Gastroesophageal sphincter (tissue), 4 donors: Measurements from ENCODE around the gene ILK. TPM values are rescaled to one million over a fixed set of nuclear protein-coding genes. Genes with fewer than 3 reads are reported as not detected.

Source experiments
- ATAC-seq: fragments of 150-250 bp; one replicate; pipeline ENCODE4 v1.9.1; 2016; ENCODE audit warnings: mild to moderate bottlenecking, moderate library complexity
- H3K27ac ChIP-seq, 4 donors: fragments of 200-600 bp; sonication (generic) in 3 of 4; 1 replicate in 3 of 4; 2 replicates in 1 of 4; pipeline ENCODE4 v1.5.1; 2016 to 2019
- H3K27me3 ChIP-seq: fragments of 200-600 bp; sonication (generic); one replicate; pipeline ENCODE4 v1.5.1; 2019
- H3K36me3 ChIP-seq, 2 donors: fragments of 200-600 bp; sonication (generic); one replicate each; pipeline ENCODE4 v1.5.1; 2019; ENCODE audit warnings: control low read depth in 1 of 2
- H3K4me1 ChIP-seq, 3 donors: fragments of 200-600 bp; sonication (generic); 1 replicate in 2 of 3; 2 replicates in 1 of 3; pipeline ENCODE4 v1.5.1; 2016 to 2019; ENCODE audit warnings: control low read depth in 2 of 3
- H3K4me3 ChIP-seq, 2 donors: fragments of 200-600 bp; sonication (generic); one replicate each; pipeline ENCODE4 v1.5.1; 2019; ENCODE audit warnings: mild to moderate bottlenecking in 1 of 2, moderate library complexity in 1 of 2
- H3K9me3 ChIP-seq, 3 donors: fragments of 200-600 bp; sonication (generic); one replicate each; pipeline ENCODE4 v1.5.1; 2017 to 2019; ENCODE audit warnings: control low read depth in 2 of 3
- CTCF ChIP-seq, 4 experiments: fragments of 200-600 bp in 2 of 4; fragments of 450-650 bp in 2 of 4; sonication (generic) in 1 of 4; IDR thresholded peaks; one replicate each; pipeline ENCODE4 v1.5.1; 2017 to 2019; ENCODE audit warnings: antibody characterized with exemption in 4 of 4, mild to moderate bottlenecking in 2 of 4, moderate library complexity in 2 of 4
- EP300 ChIP-seq: sonication (generic); formaldehyde crosslinking; IDR thresholded peaks from one replicate; pipeline ENCODE4 v1.6.1; 2017; ENCODE audit warnings: antibody characterized with exemption, mild to moderate bottlenecking
- POLR2A ChIP-seq, 2 donors: fragments of 450-650 bp; IDR thresholded peaks; one replicate each; pipeline ENCODE4 v1.6.1; 2017; ENCODE audit warnings: antibody characterized with exemption in 2 of 2, mild to moderate bottlenecking in 2 of 2, moderate library complexity in 1 of 2
- POLR2AphosphoS5 ChIP-seq: sonication (generic); formaldehyde crosslinking; IDR thresholded peaks from one replicate; pipeline ENCODE4 v1.6.1; 2017; ENCODE audit warnings: antibody characterized with exemption
- WGBS, 2 donors: methylation state at CpG; one replicate each; pipeline ENCODE4 v1.1.5; 2018; ENCODE audit warnings: low coverage in 1 of 2; 5-methylcytosine and 5-hydroxymethylcytosine counted together
- total RNA-seq, 4 donors: library from RNA; depleted of rRNA; stranded (reverse); fragments of >200 nt; gene quantifications; one replicate each; pipeline ENCODE4 v1.1.0, GENCODE V29; 2016

Gene ILK
- total RNA-seq, 4 donors from 2014 or later: 395 to 658 (median 466) TPM

- Histone ChIP-seq H3K4me3 (no peak overlapping the region), H3K9me3 (no peaks in the 10 kb centered on the region), H3K36me3 (peaks cover 0 to 55% of the 10 kb centered on the region in 2 donors), H3K4me1 (peaks cover 0 to 10% (median 0%) of the 10 kb centered on the region in 3 donors), H3K27ac (no peak overlapping the region), H3K27me3 (no peaks in the 10 kb centered on the region)
- ATAC-seq: no peak
- no peak for TF ChIP-seq CTCF (IDR thresholded peaks at IDR 0.05)
- TF ChIP-seq EP300: no peak
- no peak for TF ChIP-seq POLR2AphosphoS5
- TF ChIP-seq POLR2A (IDR thresholded peaks at IDR 0.05): no peak
- WGBS, 2 donors: 86 to 92% methylated on average over 2 of the region's 2 CpGs
Observed at GRCh38 chr11:6565325-6565724, 38.2 kb upstream of the ILK start.

GRCh38 chr11:6565988-6566703 is 37.4 kb upstream of the ILK start:
- Histone ChIP-seq H3K4me3 (no peak overlapping the region), H3K4me1 (peaks cover 0 to 10% (median 0%) of the 10 kb centered on the region in 3 donors), H3K36me3 (peaks cover 0 to 63% of the 10 kb centered on the region in 2 donors), H3K9me3 (no peaks in the 10 kb centered on the region), H3K27ac (no peak overlapping the region), H3K27me3 (no peaks in the 10 kb centered on the region)
- ATAC-seq: no peak
- no peak for TF ChIP-seq CTCF (IDR thresholded peaks at IDR 0.05)
- no peak for TF ChIP-seq POLR2A (IDR thresholded peaks at IDR 0.05)
- no peak for TF ChIP-seq POLR2AphosphoS5
- no peak for TF ChIP-seq EP300
- 100% methylated on average over 1 of the region's 5 CpGs for WGBS, 2 donors

- Histone ChIP-seq H3K4me1 (peaks cover 0 to 16% (median 0%) of the 10 kb centered on the region in 3 donors), H3K27me3 (no peaks in the 10 kb centered on the region), H3K9me3 (no peaks in the 10 kb centered on the region), H3K27ac (no peak overlapping the region), H3K36me3 (peaks cover 0 to 70% of the 10 kb centered on the region in 2 donors), H3K4me3 (no peak overlapping the region)
- WGBS, 2 donors: 94 to 97% methylated on average over 3 to 8 of the region's 13 CpGs
- TF ChIP-seq CTCF (IDR thresholded peaks at IDR 0.05) (no peak), POLR2A (IDR thresholded peaks at IDR 0.05) (no peak), POLR2AphosphoS5 (no peak), EP300 (no peak)
- no peak for ATAC-seq
Observed at GRCh38 chr11:6566704-6567370, 36.7 kb upstream of the ILK start.

- H3K9me3 ChIP-seq: no peaks in the 10 kb centered on the region
- 100% methylated on average over 5 of the region's 7 CpGs; no CpG with 5 or more reads in 1 of the 2 donors for WGBS, 2 donors
- TF ChIP-seq POLR2AphosphoS5 (no peak), EP300 (no peak), CTCF (IDR thresholded peaks at IDR 0.05) (no peak), POLR2A (IDR thresholded peaks at IDR 0.05) (no peak)
- H3K36me3 ChIP-seq: peaks cover 0 to 66% of the 10 kb centered on the region in 2 donors
- peaks cover 0 to 19% (median 0%) of the 10 kb centered on the region in 3 donors for H3K4me1 ChIP-seq
- no peak for ATAC-seq
- H3K4me3 ChIP-seq: no peak overlapping the region
- H3K27ac ChIP-seq: no peak overlapping the region
- no peaks in the 10 kb centered on the region for H3K27me3 ChIP-seq
Observed at GRCh38 chr11:6567371-6567745, 36.2 kb upstream of the ILK start.
